Testis (tissue), 3 donors: ENCODE measurements around the gene NAIF1. TPM values are rescaled to one million over a fixed set of nuclear protein-coding genes. Genes with fewer than 3 reads are reported as not detected.

Experiments
- DNase-seq: peaks from one replicate; pipeline ENCODE4 v3.0.0-alpha.2; 2019
- H3K27ac ChIP-seq, 2 donors: fragments of 200-600 bp; sonication (generic); one replicate each; pipeline ENCODE4 v1.5.1; 2019
- H3K27me3 ChIP-seq: fragments of 200-600 bp; sonication (generic); one replicate; pipeline ENCODE4 v1.5.1; 2019
- H3K36me3 ChIP-seq: fragments of 200-600 bp; sonication (generic); one replicate; pipeline ENCODE4 v1.5.1; 2017; ENCODE audit warnings: low read depth; ENCODE audit errors: missing control alignments
- H3K4me1 ChIP-seq: fragments of 200-600 bp; sonication (generic); one replicate; pipeline ENCODE4 v1.5.1; 2019
- H3K4me3 ChIP-seq, 2 donors: fragments of 200-600 bp; sonication (generic); one replicate each; pipeline ENCODE4 v1.5.1; 2017 to 2019
- H3K9me3 ChIP-seq: fragments of 200-600 bp; sonication (generic); one replicate; pipeline ENCODE4 v1.5.1; 2017
- CTCF ChIP-seq, 3 experiments: fragments of 450-650 bp in 2 of 3; fragments of 200-600 bp in 1 of 3; sonication (generic) in 1 of 3; IDR thresholded peaks; one replicate each; pipeline ENCODE4 v1.5.1; 2016 to 2019; ENCODE audit warnings: antibody characterized with exemption in 3 of 3, mild to moderate bottlenecking in 2 of 3, moderate library complexity in 1 of 3
- POLR2A ChIP-seq: fragments of 450-650 bp; IDR thresholded peaks from one replicate; pipeline ENCODE4 v1.6.1; 2017; ENCODE audit warnings: antibody characterized with exemption, mild to moderate bottlenecking, moderate library complexity
- WGBS, 2 donors: methylation state at CpG; one replicate each; pipeline ENCODE4 v1.1.5; 2018; 5-methylcytosine and 5-hydroxymethylcytosine counted together
- intact Hi-C: fragments of 100-400 bp; cut with DNase I; formaldehyde crosslinking; loops from one replicate; pipeline ENCODE4 v1.15.1; 2023; ENCODE audit warnings: low total_unique reads
- polyA plus RNA-seq: library from polyadenylated mRNA; stranded (reverse); fragments of 350-450 nt; fragmentation: Illumina TruSeq; extraction: RNeasy Lipid Tissue Mini Kit (QIAGEN cat#74804); gene quantifications from one replicate; pipeline ENCODE4 v1.2.3, GENCODE V29; 2014; ENCODE audit warnings: low read depth, low replicate concordance; ENCODE audit not compliant: insufficient read depth
- total RNA-seq, 2 donors: library from RNA; depleted of rRNA; stranded (reverse); fragments of >200 nt; gene quantifications; one replicate each; pipeline ENCODE4 v1.2.3, GENCODE V29; 2016

NAIF1 gene
- total and polyA plus RNA-seq, 3 donors from 2014 or later = 18.5 to 25.1 (median 19.4) TPM

- no peak for TF ChIP-seq POLR2A
- no peak for TF ChIP-seq CTCF (IDR thresholded peaks at IDR 0.05)
- 62 to 80% methylated on average over 15 to 16 of the region's 16 CpGs for WGBS, 2 donors
- Histone ChIP-seq H3K4me3 (peak overlapping the region; percentile 20 to 64), H3K9me3 (no peaks in the 10 kb centered on the region), H3K4me1 (peaks cover 72% of the 10 kb centered on the region), H3K36me3 (no peaks in the 10 kb centered on the region), H3K27ac (peak overlapping the region; percentile 88 to 92), H3K27me3 (no peaks in the 10 kb centered on the region)
- intact Hi-C loops = no loop called here
- DNase-seq = no peak
Measured at GRCh38 chr9:128099231-128099931, 32.3 kb upstream of the NAIF1 start.

- H3K27me3 ChIP-seq = no peaks in the 10 kb centered on the region
- DNase-seq = peak; percentile 98
- WGBS, 2 donors = 24 to 34% methylated on average over 30 to 32 of the region's 32 CpGs
- intact Hi-C loops = no loop called here
- H3K36me3 ChIP-seq = no peaks in the 10 kb centered on the region
- H3K27ac ChIP-seq = peak overlapping the region; percentile 88 to 92
- H3K9me3 ChIP-seq = no peaks in the 10 kb centered on the region
- TF ChIP-seq CTCF (IDR thresholded peaks at IDR 0.05) (no peak), POLR2A (peak; percentile 49)
- H3K4me3 ChIP-seq = peak overlapping the region; percentile 20 to 64
- H3K4me1 ChIP-seq = peaks cover 72% of the 10 kb centered on the region
Measured at GRCh38 chr9:128098297-128099230, 31.4 kb upstream of the NAIF1 start.

- 60% methylated on average over 9 to 13 of the region's 13 CpGs for WGBS, 2 donors
- H3K27ac ChIP-seq = peak overlapping the region; percentile 88 to 92
- no peaks in the 10 kb centered on the region for H3K27me3 ChIP-seq
- no peaks in the 10 kb centered on the region for H3K9me3 ChIP-seq
- peak overlapping the region in 1 of 2 donors; percentile 64 for H3K4me3 ChIP-seq
- intact Hi-C loops = no loop called here
- no peaks in the 10 kb centered on the region for H3K36me3 ChIP-seq
- H3K4me1 ChIP-seq = peaks cover 72% of the 10 kb centered on the region
- no peak for DNase-seq
- TF ChIP-seq POLR2A (no peak), CTCF (IDR thresholded peaks at IDR 0.05) (no peak)
Measured at GRCh38 chr9:128097543-128098296, 30.6 kb upstream of the NAIF1 start.

GRCh38 chr9:128096616-128097536, 29.8 kb upstream of the NAIF1 start:
- no peak for DNase-seq
- peaks cover 76% of the 10 kb centered on the region for H3K4me1 ChIP-seq
- intact Hi-C loops = no loop called here

More at GRCh38 chr9:128096616-128097536, 29.8 kb upstream of the NAIF1 start:
- Histone ChIP-seq H3K27me3 (no peaks in the 10 kb centered on the region), H3K9me3 (no peaks in the 10 kb centered on the region), H3K27ac (peak overlapping the region in 1 of 2 donors; percentile 92), H3K36me3 (no peaks in the 10 kb centered on the region), H3K4me3 (no peak overlapping the region)
- no peak for TF ChIP-seq POLR2A
- TF ChIP-seq CTCF (IDR thresholded peaks at IDR 0.05) = no peak
- 80 to 81% methylated on average over 19 of the region's 19 CpGs for WGBS, 2 donors
